Stimulated activated CD4-positive, alpha-beta T cell treated with anti-CD3 and anti-CD28 coated beads, Interleukin-12 subunit alpha, Interleukin-12 subunit beta, amount 100 ng/mL, for 48 hours (primary cell): ENCODE results near the gene SMAD6.
A peak's percentile ranks its signal among the peaks of the same experiment; 100 is the strongest.

ENCODE experiments used
- DNase-seq, 3 donors: peaks; one replicate each; pipeline ENCODE4 v3.0.0-alpha.2; 2020; ENCODE audit warnings: low read depth in 2 of 3, low spot score in 1 of 3

SMAD6 gene

GRCh38 chr15:66702035-66702786, at the start of gene SMAD6:
Gene SMAD6 (plus strand): TSS chr15:66702236. CDS start chr15:66703259, 1,023 bp downstream.
- DNase-seq: peak; percentile 53 to 67 (median 61)

GRCh38 chr15:66652806-66653205, 49.2 kb upstream of the SMAD6 start:
- no peak for DNase-seq

DNA sequence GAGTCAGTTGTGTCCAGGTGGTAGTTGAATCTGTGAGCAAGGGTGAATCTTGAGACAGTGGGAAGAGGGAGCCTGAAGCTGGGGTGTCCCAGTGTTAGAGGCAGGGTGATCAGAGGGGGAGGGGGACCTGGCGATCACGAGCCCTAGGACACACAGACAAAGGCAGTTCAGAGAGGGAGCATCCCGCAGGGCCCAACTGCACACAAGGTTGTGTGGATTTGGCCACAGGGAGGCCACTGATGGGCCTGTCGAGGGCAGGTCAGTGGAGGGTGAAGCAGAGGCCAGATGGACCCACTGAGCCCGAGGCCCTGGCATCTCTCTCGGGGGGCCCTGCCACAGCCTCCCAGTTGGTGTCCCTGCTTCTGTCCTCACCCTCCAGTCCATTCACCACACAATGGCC, 48.6 kb upstream of the SMAD6 start:
- DNase-seq: no peak

DNA sequence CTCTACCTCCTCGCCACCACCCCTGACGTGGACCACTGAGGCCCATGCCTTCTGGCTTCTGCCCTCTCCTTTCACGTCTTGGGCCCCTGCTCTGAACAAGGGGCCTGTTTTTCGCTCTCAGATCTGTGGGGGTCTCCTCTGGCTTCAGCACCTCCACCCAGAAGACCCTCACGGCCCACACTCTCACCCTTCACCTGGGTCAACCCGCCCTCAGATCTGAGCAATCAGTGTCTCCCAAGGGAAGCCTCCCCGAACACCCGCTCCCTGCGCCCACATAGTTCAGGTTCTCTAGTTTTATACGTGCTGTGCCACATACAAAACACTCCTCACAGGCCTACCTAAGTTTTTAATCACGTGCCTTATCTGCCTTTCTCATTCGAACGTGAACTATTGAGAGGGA, 48.2 kb upstream of the SMAD6 start:
- no peak for DNase-seq

- no peak for DNase-seq
Measured at GRCh38 chr15:66654361-66654738, 47.7 kb upstream of the SMAD6 start.

DNA sequence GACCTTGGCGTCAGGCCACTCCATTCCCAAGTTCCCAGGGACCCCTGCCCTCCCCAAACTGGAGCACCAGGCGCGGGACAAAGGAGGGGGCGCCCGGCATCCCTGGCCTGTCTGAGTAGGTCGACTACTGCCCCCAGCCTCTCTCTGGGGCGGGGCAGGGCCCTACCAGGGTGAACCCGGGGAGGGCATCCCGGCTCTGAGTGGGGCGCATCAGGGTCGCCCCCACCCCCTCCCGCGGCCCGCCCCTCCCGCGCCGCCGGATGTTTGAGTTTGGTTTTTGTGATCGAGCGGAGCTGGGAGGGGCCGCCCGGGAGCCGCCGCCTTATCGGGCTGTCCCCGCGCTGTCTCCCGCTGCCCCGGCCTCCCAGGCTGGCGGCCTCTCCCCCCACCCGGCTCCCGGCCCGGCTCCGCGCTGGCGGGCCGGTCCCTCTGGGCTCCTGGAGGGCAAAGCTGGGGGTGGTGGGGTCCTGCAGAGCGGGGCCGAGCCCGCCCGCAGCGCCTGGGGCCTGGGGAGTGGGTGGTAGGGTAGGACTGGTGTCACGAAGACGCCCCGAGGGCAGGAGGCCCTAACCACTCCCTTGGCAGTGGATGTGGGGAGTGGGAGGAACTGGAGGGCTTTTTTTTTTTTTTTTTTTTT, 47.2 kb upstream of the SMAD6 start:
- DNase-seq: no peak

GRCh38 chr15:66655511-66655910, 46.5 kb upstream of the SMAD6 start:
- no peak for DNase-seq

GRCh38 chr15:66655997-66656396, 46.0 kb upstream of the SMAD6 start:
- DNase-seq: no peak

DNA sequence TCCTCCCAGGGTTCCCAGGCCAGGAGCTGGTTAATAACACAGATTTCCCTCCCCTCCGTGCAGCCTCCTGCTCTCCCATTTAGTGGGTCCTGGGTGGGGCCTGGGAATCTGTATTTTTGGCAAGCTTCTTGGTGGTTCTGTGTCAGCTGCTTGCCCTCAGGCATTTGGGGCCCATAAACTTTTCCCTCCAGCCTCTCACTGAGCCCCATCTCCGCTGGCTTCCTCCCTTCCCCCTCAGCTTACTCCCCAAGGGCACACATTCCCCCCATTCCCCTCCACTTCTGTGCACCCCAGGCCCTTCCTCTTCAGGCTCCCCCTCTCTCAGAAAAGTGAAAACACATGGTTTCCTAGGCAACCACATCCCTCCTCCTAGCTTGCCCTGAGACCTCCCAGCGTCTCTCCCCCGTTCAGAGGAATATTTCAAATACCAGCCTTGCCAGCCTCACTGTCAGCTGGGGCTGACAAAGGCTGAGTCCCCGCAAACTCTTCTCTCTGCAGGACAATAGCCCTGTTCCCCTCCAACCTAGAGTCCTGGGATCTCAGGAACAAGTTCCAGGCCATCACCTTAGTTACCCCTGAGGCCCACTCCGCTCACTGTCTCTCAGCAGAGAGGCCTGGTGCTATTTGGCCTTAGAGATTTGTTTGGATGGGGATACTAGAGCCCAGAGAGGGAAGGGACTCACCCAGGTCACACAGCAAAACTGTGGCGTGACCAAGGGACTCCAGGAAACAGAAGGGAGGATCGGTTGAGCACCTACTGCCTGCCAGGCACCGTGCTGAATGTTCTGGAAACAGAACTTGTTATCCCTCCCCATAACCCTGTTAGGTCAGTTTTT, 44.6 kb upstream of the SMAD6 start:
- DNase-seq: no peak

- DNase-seq: no peak
Measured at GRCh38 chr15:66658044-66658443, 44.0 kb upstream of the SMAD6 start.

DNA sequence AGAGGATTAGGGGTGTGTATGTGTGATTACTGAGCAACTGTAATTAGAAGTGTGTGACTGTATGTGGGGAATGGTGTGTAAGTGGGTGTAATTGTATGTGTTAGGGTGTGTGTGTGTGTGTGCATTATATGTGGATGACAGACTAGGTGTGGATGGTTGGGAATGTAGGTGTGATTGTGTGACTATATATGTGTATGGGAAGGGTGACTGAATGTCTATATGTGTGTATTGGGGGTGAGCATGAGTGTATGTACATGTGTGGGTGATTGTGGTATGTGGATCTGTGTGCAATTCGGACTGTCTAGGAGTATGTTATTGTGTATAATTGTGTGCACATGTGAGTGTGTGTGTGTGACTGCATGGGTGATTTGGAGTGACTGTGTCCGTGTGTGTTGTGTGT, 43.2 kb upstream of the SMAD6 start:
- DNase-seq: no peak

GRCh38 chr15:66659384-66659783, 42.7 kb upstream of the SMAD6 start:
- DNase-seq: no peak

DNA sequence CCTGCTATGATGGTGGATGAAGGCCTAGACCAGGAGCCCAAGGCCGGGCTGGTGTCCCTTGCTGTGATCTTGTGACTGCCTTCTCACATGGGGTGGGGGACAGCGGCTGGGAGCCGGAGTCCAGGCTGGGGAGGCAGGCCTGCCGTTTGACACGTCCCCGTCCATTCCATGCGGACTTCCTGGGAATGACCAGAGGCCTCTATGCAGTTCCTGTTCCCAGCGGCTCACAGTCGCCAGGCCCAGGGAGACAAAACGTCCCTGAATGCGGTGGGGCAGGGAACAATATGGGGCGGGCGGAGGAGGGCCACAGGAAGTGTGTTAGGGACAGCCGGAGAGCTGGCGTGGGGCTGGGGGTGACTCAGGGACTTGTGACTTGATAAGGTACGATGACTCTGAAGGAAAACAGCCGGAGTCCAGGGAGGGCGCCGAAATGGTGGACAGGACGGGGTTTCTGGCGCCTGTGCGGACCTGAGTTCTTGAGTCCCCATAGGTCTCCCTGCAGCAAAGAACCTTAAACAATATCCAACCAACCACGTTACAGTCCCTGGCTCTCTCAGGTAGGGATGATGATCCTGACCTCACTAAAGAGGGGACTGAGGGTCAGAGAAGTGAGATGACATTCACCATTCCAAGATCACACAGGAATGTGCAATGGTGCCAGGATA, 40.5 kb upstream of the SMAD6 start:
- DNase-seq: no peak

DNA sequence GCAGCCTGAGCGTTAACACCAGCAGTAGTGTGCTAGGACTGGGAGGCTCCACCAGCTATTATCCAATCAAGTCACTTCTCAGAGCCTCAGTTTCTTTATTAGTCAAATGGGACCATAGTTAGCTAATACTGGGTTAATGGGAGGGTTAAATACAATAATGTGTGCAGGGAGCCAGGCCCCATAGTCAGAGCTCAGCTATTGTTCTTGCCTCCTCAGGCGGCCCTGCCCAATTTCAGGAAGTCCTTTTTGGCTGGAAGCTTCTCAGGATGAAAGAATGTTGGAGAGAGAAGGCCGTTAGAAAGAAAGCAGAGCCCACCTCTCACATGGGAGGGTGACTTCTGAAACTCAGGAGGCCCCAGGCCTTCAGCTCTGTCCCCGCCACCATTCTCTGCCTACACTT, 39.5 kb upstream of the SMAD6 start:
- no peak for DNase-seq

DNA sequence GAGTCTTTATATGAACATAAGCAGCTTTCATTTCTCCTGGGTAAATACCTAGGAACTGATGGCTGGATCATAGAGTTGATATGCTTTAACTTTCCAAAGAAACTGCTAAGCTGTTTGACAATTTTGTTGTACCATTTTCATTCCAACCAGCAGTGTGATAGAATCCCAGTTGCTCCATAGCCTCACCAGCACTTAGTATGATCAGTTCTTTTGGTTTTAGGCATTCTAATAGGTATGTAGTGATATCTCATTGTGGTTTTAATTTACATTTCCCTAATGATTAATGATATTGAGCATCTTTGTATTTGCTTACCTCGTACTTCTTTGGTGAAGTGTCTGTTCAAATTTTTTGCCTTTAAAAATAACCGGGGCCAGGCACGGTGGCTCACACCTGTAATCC, 38.4 kb upstream of the SMAD6 start:
- DNase-seq: no peak

DNA sequence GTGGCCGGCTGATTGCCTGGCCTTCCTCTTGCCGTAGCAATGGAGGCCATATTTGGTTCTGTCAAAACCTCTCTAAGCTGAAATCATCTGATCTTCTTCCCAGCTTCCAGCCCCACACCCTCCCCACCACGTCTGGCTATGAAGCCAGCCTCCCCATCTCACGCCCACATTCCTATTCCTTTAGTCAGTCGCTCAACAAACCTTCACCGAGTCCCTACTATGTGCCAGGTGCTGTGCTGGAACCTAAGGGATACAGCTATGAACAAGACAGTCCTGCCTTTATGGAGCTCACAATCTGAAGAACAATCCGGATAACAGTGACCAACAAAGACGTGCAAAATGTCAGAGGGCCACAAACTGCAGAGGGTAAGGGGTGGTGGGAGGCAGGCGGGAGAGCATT, 31.9 kb upstream of the SMAD6 start:
- no peak for DNase-seq

DNA sequence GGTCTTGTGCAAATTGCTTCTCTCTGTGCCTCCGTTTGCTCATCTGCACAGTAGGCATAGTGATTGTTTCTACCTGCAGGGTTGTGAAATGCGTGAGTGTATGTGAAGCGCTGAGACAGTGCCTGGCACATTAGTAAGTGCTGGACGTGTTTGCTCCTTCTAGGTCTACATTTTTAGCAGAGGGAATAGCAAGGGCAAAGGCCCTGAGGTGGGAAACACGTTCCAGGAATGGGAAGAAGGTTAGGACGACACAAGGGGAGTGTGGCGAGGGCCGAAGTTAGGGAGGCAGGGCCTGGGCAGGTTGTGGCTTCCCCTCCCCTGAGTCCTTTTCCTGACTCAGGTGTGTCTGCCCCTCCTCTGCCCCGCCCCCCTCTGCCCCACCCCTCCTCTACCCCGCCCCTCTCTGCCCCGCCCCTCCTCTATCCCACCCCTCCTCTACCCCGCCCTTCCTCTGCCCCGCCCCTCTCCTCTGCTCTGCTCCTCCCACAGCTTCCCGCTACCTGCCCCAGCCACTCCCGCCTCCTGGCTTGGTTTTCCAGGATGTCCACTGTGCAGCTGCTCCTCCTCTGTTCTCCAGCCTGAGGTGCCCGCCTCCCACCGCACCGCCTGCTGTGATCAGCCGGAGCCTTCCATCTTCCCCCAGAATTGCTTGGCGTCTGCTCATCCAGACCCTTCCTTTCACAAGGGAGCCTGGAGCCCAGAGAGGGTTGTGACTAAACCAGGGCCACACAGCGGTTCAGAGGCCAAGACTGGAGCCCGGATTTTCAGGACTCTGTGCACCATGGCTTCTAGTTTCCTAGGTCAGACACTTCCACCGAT, 31.1 kb upstream of the SMAD6 start:
- DNase-seq: no peak

- DNase-seq: no peak
Measured at GRCh38 chr15:66672867-66673266, 29.2 kb upstream of the SMAD6 start.

DNA sequence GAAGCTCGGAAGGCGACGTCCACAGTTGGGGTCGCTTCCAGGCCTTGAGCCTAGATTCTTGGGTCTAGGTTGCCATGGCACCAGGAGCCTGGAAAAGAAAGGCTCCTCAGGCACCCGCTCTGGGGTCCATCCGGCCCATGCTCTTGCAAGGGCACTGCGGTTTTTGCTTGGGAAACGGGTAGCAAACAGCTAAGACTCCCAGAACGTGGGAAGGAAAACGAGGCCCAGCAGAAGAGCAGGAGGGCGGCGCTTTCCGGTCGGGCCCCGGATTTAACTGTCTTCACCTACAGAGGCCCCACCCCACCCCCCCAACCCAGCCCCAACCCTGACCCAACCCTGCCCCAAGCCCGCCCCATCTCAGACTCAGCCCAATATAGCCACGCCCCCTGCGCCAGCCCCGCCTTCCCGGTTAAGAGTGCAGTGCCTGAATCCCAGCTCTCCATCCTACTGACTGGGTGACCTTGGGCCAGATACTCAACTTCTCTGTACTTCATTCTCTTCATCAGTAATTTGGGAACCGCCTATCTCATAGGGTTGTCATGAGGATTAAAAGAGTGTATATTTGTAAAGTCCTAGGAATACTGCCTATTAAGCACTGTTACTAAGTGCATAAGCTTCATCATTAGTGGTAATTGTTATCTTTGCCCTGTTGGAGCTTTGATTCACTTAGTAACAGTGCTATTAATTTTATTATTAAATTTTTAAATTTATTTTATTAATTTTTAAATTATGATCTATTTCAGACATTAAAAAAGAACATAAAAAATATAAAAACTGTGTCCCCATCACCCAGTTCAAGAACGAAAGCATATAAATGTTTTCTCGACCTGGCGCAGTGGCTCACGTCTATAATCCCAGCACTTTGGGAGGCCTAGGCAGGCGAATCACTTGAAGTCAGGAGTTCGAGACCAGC, 28.4 kb upstream of the SMAD6 start:
- peak in 2 of 3 donors; percentile 18 to 40 for DNase-seq

- no peak for DNase-seq
Measured at GRCh38 chr15:66674756-66675155, 27.3 kb upstream of the SMAD6 start.
